ENCODE measurements around the gene VIM.

Gene VIM

GRCh38 chr10:17206210-17206709 lies 21.8 kb upstream of the VIM start:
- peak; percentile 55 to 92 for DNase-seq (ENCODE audit: low read depth in 2 of 2)
- TF ChIP-seq, protein P1, sequence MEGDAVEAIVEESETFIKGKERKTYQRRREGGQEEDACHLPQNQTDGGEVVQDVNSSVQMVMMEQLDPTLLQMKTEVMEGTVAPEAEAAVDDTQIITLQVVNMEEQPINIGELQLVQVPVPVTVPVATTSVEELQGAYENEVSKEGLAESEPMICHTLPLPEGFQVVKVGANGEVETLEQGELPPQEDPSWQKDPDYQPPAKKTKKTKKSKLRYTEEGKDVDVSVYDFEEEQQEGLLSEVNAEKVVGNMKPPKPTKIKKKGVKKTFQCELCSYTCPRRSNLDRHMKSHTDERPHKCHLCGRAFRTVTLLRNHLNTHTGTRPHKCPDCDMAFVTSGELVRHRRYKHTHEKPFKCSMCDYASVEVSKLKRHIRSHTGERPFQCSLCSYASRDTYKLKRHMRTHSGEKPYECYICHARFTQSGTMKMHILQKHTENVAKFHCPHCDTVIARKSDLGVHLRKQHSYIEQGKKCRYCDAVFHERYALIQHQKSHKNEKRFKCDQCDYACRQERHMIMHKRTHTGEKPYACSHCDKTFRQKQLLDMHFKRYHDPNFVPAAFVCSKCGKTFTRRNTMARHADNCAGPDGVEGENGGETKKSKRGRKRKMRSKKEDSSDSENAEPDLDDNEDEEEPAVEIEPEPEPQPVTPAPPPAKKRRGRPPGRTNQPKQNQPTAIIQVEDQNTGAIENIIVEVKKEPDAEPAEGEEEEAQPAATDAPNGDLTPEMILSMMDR (IDR thresholded peaks at IDR 0.05; ENCODE audit: low read depth, low read length), result no peak

GRCh38 chr10:17208476-17208875 lies 19.6 kb upstream of the VIM start:
- TF ChIP-seq, protein P1 (IDR thresholded peaks at IDR 0.05; ENCODE audit: low read depth, low read length), result no peak
- H3K4me3 ChIP-seq (replicated peaks in 1 of 2; ENCODE audit: low read depth in 2 of 2, low read length in 2 of 2), result no peak overlapping the region
- no peak for DNase-seq (ENCODE audit: low read depth in 2 of 2)

More at GRCh38 chr10:17206210-17206709, 21.8 kb upstream of the VIM start:
- no peak overlapping the region for H3K4me3 ChIP-seq (replicated peaks in 1 of 2; ENCODE audit: low read depth in 2 of 2, low read length in 2 of 2)

GRCh38 chr10:17209302-17209701 lies 18.7 kb upstream of the VIM start:
- no peak overlapping the region for H3K4me3 ChIP-seq (replicated peaks in 1 of 2; ENCODE audit: low read depth in 2 of 2, low read length in 2 of 2)
- TF ChIP-seq, protein P1 (IDR thresholded peaks at IDR 0.05; ENCODE audit: low read depth, low read length), result no peak
- DNase-seq (ENCODE audit: low read depth in 2 of 2), result no peak

GRCh38 chr10:17209881-17210280 lies 18.2 kb upstream of the VIM start:
- DNase-seq (ENCODE audit: low read depth in 2 of 2), result peak; percentile 32 to 68
- TF ChIP-seq, protein P1 (IDR thresholded peaks at IDR 0.05; ENCODE audit: low read depth, low read length), result no peak
- H3K4me3 ChIP-seq (replicated peaks in 1 of 2; ENCODE audit: low read depth in 2 of 2, low read length in 2 of 2), result no peak overlapping the region

- H3K4me3 ChIP-seq (replicated peaks in 1 of 2; ENCODE audit: low read depth in 2 of 2, low read length in 2 of 2), result no peak overlapping the region
These were observed 17.7 kb upstream of the VIM start for GRCh38 chr10:17210361-17210760.

DNA sequence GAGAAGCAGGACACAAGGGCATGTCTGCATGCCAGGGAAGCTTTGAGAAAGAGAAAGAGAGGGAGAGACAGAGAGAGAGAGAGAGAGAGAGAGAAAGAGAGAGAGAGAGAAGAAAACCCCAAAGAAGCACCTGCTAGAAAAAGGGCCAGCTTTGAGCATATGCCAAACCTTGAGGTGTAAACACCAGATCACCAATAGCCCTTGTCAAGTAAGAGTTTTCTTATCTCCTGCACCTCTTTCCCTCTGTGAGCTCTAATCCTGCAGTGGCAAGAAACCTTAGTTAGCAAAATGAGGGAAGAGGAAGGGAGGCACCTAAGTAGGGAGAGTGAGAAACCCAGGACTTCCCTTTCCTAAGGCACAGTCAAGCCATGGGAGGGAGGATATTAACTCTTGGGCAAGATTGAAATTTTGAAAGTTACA lies 15.2 kb upstream of the VIM start:
- TF ChIP-seq, protein P1 (IDR thresholded peaks at IDR 0.05; ENCODE audit: low read depth, low read length), result no peak
- no peak for DNase-seq (ENCODE audit: low read depth in 2 of 2)
- no peak overlapping the region for H3K4me3 ChIP-seq (replicated peaks in 1 of 2; ENCODE audit: low read depth in 2 of 2, low read length in 2 of 2)

More at GRCh38 chr10:17210361-17210760, 17.7 kb upstream of the VIM start:
- TF ChIP-seq, protein P1 (IDR thresholded peaks at IDR 0.05; ENCODE audit: low read depth, low read length), result no peak
- peak; percentile 54 to 61 for DNase-seq (ENCODE audit: low read depth in 2 of 2)
